Lower leg skin (tissue), 3 donors: ENCODE results near the gene MRPL55.

Source experiments
- POLR2A ChIP-seq, 2 donors: fragments of 450-650 bp; IDR thresholded peaks; one replicate each; pipeline ENCODE4 v1.6.1; 2016 to 2017; ENCODE audit warnings: antibody characterized with exemption in 2 of 2, mild to moderate bottlenecking in 1 of 2, moderate library complexity in 1 of 2
- TF ChIP-seq, protein P1 (sequence below), 3 donors: fragments of 450-650 bp; IDR thresholded peaks; one replicate each; pipeline ENCODE4 v1.5.1; 2016; ENCODE audit warnings: antibody characterized with exemption in 3 of 3, mild to moderate bottlenecking in 3 of 3, moderate library complexity in 2 of 3

DNA sequence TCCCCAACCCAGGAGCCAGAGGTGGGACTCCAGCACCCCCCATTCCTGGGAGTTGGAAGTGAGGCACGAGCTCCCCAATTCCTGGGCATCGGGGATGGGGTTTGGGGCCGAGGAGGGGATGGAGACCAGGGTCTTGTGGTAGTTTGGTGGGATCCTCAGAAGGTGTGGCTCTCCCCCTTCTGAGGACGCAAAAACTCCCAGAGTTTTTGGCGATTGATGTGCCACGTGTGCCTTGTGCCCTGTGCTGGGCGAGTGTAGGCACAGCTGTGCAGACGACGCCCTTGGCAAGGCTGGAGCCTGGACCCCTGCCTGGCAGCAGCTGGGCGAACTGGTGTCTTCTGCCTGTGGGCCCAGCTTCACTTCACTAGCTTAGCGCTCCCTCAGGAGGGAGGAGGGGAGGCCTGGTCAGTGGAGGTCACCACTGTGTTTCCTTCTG lies 33.6 kb upstream of the MRPL55 start:
- TF ChIP-seq, protein P1, sequence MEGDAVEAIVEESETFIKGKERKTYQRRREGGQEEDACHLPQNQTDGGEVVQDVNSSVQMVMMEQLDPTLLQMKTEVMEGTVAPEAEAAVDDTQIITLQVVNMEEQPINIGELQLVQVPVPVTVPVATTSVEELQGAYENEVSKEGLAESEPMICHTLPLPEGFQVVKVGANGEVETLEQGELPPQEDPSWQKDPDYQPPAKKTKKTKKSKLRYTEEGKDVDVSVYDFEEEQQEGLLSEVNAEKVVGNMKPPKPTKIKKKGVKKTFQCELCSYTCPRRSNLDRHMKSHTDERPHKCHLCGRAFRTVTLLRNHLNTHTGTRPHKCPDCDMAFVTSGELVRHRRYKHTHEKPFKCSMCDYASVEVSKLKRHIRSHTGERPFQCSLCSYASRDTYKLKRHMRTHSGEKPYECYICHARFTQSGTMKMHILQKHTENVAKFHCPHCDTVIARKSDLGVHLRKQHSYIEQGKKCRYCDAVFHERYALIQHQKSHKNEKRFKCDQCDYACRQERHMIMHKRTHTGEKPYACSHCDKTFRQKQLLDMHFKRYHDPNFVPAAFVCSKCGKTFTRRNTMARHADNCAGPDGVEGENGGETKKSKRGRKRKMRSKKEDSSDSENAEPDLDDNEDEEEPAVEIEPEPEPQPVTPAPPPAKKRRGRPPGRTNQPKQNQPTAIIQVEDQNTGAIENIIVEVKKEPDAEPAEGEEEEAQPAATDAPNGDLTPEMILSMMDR (IDR thresholded peaks at IDR 0.05), result no peak
- TF ChIP-seq POLR2A (IDR thresholded peaks at IDR 0.05), result no peak
